ENCODE measurements around the gene THNSL1. TPM values are rescaled to one million over a fixed set of nuclear protein-coding genes. Genes with fewer than 3 reads are reported as not detected.

THNSL1 gene
- total RNA-seq, 1 experiment from 2014 or later: 5.5 TPM

DNA sequence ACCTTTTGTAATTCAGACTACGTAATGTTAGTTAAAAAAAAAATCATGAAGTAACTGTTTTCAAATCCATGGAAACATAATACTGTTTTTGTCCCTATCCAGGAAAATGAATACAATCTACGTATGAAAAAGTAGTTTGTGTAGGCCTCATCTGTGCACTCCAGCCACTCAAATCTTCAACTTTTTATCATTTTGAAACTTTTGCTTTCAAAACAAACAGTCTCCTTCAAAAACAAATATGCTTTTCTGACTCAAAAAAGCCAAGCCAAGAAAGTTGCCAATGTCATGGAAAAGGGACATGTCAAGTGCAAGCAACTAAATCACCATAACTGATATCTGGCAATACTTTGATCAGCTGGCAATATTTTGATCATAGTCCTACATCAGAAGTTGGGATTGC lies 13.1 kb downstream of the THNSL1 start:
- POLR2A ChIA-PET: no interaction called here
- Mint-ChIP-seq H3K27me3 (ENCODE audit: low read depth) (no peaks in the 10 kb centered on the region), H3K4me1 (no peaks in the 10 kb centered on the region), H3K36me3 (no peaks in the 10 kb centered on the region), H3K27ac (no peak overlapping the region), H3K9me3 (no peaks in the 10 kb centered on the region), H3K4me3 (no peak overlapping the region)
- no peak for TF ChIP-seq ZNF232 (CRISPR knock-in tag; IDR thresholded peaks at IDR 0.05)
- TF ChIP-seq, protein P1, sequence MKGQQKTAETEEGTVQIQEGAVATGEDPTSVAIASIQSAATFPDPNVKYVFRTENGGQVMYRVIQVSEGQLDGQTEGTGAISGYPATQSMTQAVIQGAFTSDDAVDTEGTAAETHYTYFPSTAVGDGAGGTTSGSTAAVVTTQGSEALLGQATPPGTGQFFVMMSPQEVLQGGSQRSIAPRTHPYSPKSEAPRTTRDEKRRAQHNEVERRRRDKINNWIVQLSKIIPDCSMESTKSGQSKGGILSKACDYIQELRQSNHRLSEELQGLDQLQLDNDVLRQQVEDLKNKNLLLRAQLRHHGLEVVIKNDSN (CRISPR knock-in tag; IDR thresholded peaks at IDR 0.05): no peak
- TF ChIP-seq OVOL2 (CRISPR knock-in tag; IDR thresholded peaks at IDR 0.05; ENCODE audit: borderline replicate concordance): no peak
- no peak for TF ChIP-seq KAT7 (CRISPR knock-in tag; IDR thresholded peaks at IDR 0.05; ENCODE audit: borderline replicate concordance)
- TF ChIP-seq ZNF671 (CRISPR knock-in tag; IDR thresholded peaks at IDR 0.05): no peak
- TF ChIP-seq, protein P2, sequence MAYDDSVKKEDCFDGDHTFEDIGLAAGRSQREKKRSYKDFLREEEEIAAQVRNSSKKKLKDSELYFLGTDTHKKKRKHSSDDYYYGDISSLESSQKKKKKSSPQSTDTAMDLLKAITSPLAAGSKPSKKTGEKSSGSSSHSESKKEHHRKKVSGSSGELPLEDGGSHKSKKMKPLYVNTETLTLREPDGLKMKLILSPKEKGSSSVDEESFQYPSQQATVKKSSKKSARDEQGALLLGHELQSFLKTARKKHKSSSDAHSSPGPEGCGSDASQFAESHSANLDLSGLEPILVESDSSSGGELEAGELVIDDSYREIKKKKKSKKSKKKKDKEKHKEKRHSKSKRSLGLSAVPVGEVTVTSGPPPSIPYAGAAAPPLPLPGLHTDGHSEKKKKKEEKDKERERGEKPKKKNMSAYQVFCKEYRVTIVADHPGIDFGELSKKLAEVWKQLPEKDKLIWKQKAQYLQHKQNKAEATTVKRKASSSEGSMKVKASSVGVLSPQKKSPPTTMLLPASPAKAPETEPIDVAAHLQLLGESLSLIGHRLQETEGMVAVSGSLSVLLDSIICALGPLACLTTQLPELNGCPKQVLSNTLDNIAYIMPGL (CRISPR knock-in tag; IDR thresholded peaks at IDR 0.05): no peak
- TF ChIP-seq NR3C1 (CRISPR knock-in tag; conservative IDR thresholded peaks at IDR 0.05; ENCODE audit: low read depth): no peak
- TF ChIP-seq, protein P3, sequence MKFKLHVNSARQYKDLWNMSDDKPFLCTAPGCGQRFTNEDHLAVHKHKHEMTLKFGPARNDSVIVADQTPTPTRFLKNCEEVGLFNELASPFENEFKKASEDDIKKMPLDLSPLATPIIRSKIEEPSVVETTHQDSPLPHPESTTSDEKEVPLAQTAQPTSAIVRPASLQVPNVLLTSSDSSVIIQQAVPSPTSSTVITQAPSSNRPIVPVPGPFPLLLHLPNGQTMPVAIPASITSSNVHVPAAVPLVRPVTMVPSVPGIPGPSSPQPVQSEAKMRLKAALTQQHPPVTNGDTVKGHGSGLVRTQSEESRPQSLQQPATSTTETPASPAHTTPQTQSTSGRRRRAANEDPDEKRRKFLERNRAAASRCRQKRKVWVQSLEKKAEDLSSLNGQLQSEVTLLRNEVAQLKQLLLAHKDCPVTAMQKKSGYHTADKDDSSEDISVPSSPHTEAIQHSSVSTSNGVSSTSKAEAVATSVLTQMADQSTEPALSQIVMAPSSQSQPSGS (CRISPR knock-in tag; IDR thresholded peaks at IDR 0.05; ENCODE audit: borderline replicate concordance, low read depth): no peak
- TF ChIP-seq, protein P4, sequence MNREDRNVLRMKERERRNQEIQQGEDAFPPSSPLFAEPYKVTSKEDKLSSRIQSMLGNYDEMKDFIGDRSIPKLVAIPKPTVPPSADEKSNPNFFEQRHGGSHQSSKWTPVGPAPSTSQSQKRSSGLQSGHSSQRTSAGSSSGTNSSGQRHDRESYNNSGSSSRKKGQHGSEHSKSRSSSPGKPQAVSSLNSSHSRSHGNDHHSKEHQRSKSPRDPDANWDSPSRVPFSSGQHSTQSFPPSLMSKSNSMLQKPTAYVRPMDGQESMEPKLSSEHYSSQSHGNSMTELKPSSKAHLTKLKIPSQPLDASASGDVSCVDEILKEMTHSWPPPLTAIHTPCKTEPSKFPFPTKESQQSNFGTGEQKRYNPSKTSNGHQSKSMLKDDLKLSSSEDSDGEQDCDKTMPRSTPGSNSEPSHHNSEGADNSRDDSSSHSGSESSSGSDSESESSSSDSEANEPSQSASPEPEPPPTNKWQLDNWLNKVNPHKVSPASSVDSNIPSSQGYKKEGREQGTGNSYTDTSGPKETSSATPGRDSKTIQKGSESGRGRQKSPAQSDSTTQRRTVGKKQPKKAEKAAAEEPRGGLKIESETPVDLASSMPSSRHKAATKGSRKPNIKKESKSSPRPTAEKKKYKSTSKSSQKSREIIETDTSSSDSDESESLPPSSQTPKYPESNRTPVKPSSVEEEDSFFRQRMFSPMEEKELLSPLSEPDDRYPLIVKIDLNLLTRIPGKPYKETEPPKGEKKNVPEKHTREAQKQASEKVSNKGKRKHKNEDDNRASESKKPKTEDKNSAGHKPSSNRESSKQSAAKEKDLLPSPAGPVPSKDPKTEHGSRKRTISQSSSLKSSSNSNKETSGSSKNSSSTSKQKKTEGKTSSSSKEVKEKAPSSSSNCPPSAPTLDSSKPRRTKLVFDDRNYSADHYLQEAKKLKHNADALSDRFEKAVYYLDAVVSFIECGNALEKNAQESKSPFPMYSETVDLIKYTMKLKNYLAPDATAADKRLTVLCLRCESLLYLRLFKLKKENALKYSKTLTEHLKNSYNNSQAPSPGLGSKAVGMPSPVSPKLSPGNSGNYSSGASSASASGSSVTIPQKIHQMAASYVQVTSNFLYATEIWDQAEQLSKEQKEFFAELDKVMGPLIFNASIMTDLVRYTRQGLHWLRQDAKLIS (CRISPR knock-in tag; IDR thresholded peaks at IDR 0.05; ENCODE audit: borderline replicate concordance): no peak
- TF ChIP-seq ZNF423 (CRISPR knock-in tag; IDR thresholded peaks at IDR 0.05): no peak
- TF ChIP-seq, protein P5, sequence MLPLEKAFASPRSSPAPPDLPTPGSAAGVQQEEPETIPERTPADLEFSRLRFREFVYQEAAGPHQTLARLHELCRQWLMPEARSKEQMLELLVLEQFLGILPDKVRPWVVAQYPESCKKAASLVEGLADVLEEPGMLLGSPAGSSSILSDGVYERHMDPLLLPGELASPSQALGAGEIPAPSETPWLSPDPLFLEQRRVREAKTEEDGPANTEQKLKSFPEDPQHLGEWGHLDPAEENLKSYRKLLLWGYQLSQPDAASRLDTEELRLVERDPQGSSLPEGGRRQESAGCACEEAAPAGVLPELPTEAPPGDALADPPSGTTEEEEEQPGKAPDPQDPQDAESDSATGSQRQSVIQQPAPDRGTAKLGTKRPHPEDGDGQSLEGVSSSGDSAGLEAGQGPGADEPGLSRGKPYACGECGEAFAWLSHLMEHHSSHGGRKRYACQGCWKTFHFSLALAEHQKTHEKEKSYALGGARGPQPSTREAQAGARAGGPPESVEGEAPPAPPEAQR (CRISPR knock-in tag; IDR thresholded peaks at IDR 0.05): no peak
- TF ChIP-seq, protein P6, sequence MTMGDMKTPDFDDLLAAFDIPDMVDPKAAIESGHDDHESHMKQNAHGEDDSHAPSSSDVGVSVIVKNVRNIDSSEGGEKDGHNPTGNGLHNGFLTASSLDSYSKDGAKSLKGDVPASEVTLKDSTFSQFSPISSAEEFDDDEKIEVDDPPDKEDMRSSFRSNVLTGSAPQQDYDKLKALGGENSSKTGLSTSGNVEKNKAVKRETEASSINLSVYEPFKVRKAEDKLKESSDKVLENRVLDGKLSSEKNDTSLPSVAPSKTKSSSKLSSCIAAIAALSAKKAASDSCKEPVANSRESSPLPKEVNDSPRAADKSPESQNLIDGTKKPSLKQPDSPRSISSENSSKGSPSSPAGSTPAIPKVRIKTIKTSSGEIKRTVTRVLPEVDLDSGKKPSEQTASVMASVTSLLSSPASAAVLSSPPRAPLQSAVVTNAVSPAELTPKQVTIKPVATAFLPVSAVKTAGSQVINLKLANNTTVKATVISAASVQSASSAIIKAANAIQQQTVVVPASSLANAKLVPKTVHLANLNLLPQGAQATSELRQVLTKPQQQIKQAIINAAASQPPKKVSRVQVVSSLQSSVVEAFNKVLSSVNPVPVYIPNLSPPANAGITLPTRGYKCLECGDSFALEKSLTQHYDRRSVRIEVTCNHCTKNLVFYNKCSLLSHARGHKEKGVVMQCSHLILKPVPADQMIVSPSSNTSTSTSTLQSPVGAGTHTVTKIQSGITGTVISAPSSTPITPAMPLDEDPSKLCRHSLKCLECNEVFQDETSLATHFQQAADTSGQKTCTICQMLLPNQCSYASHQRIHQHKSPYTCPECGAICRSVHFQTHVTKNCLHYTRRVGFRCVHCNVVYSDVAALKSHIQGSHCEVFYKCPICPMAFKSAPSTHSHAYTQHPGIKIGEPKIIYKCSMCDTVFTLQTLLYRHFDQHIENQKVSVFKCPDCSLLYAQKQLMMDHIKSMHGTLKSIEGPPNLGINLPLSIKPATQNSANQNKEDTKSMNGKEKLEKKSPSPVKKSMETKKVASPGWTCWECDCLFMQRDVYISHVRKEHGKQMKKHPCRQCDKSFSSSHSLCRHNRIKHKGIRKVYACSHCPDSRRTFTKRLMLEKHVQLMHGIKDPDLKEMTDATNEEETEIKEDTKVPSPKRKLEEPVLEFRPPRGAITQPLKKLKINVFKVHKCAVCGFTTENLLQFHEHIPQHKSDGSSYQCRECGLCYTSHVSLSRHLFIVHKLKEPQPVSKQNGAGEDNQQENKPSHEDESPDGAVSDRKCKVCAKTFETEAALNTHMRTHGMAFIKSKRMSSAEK (CRISPR knock-in tag; IDR thresholded peaks at IDR 0.05; ENCODE audit: borderline replicate concordance): no peak
- TF ChIP-seq, protein P7, sequence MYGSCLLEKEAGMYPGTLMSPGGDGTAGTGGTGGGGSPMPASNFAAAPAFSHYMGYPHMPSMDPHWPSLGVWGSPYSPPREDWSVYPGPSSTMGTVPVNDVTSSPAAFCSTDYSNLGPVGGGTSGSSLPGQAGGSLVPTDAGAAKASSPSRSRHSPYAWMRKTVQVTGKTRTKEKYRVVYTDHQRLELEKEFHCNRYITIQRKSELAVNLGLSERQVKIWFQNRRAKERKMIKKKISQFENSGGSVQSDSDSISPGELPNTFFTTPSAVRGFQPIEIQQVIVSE (CRISPR knock-in tag; IDR thresholded peaks at IDR 0.05; ENCODE audit: borderline replicate concordance): no peak
- TF ChIP-seq ELF4 (CRISPR knock-in tag; IDR thresholded peaks at IDR 0.05; ENCODE audit: low read depth): no peak
- TF ChIP-seq, protein P8, sequence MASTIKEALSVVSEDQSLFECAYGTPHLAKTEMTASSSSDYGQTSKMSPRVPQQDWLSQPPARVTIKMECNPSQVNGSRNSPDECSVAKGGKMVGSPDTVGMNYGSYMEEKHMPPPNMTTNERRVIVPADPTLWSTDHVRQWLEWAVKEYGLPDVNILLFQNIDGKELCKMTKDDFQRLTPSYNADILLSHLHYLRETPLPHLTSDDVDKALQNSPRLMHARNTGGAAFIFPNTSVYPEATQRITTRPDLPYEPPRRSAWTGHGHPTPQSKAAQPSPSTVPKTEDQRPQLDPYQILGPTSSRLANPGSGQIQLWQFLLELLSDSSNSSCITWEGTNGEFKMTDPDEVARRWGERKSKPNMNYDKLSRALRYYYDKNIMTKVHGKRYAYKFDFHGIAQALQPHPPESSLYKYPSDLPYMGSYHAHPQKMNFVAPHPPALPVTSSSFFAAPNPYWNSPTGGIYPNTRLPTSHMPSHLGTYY (CRISPR knock-in tag; IDR thresholded peaks at IDR 0.05): no peak
- no peak for TF ChIP-seq SP1 (CRISPR knock-in tag; conservative IDR thresholded peaks at IDR 0.05)
- no peak for TF ChIP-seq TP53 (CRISPR knock-in tag; IDR thresholded peaks at IDR 0.05)
- TF ChIP-seq, protein P9, sequence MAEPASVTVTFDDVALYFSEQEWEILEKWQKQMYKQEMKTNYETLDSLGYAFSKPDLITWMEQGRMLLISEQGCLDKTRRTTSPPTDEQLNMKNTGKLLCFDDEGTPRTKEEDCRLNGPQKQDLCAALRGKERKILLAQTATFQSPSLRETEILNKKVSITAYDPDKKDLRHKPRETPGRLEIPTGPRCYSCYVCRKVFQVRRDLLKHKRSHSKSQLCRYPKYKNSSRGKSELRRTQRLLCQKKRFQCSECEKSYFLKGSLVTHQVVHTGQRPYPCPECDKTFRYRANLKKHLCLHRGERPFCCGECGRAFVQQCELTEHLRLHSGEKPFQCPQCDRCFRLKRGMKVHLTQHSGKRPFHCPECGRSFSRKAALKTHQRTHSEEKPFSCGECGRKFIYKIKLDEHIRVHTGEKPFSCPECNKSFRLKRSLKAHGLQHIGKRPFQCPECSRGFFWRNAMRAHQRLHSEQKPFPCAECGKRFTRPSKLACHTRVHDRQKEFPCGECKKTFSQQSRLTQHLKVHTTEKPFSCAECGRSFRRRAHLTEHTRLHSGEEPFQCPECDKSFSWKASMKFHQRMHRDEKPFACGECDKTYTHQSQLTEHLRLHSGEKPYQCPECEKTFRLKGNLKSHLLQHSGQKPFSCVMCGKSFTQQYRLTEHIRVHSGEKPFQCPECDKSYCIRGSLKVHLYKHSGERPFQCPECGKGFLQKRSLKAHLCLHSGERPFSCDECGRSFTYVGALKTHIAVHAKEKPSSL (CRISPR knock-in tag; conservative IDR thresholded peaks at IDR 0.05): no peak
- DNase-seq (ENCODE audit: low spot score) (no peak), ATAC-seq (no peak)
- CTCF ChIA-PET: no interaction called here

All from WTC11 (cell line).